ENCODE data around the gene ANKRD52. TPM values are rescaled to one million over a fixed set of nuclear protein-coding genes. Genes with fewer than 3 reads are reported as not detected.

ANKRD52 gene
- total RNA-seq, 2 experiments from 2014 or later, result 23.9 to 30.8 TPM

DNA sequence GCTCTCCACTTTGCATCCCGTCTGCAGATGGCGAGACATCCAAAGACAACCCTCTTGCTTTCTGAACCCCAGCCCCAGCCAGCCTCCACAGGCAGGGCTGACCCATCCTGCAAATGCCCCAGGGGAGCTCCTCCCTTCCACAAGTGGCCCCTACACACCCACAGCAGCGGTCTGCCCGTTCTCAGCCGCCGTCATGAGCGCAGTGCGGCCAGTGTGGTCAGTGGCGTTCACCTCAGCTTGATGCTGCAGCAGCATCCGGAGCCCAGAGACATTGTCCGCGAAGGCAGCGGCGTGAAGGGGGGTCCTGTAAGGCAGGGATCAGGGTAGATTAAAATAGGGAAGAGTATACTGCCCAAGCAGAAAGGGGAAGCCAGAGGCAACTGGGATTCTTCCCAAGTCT lies 13.7 kb downstream of the ANKRD52 start:
- peaks cover 80% of the 10 kb centered on the region for H3K36me3 ChIP-seq (ENCODE audit: insufficient read depth, low read length)
- ATAC-seq (ENCODE audit: poor library complexity), result no peak
- intact Hi-C loops (cut with DNase I, micrococcal nuclease), result no loop called here
- no peak overlapping the region for H3K27ac ChIP-seq (ENCODE audit: low read depth in 1 of 2, low read length in 2 of 2)
- no peaks in the 10 kb centered on the region for H3K4me1 Mint-ChIP-seq (ENCODE audit: low read depth)
- H3K27me3 ChIP-seq (ENCODE audit: control insufficient read depth in 1 of 2, insufficient read depth in 2 of 2, low read length in 2 of 2), result no peaks in the 10 kb centered on the region
- peaks cover 89% of the 10 kb centered on the region for H3K36me3 Mint-ChIP-seq (ENCODE audit: low read depth)
- H3K4me1 ChIP-seq (ENCODE audit: insufficient read depth, low read length), result no peaks in the 10 kb centered on the region
- H3K4me3 ChIP-seq (ENCODE audit: low read length), result no peak overlapping the region
- no peak overlapping the region for H3K4me3 Mint-ChIP-seq
- ChIA-PET CTCF (no interaction called here), POLR2A (interaction anchor here (0.6 kb wide), 1 partner anchor 68 kb away, joined by 3 read pairs; no protein-coding TSS in a partner anchor)
- no peak for TF ChIP-seq CTCF (IDR thresholded peaks at IDR 0.05)
- no peaks in the 10 kb centered on the region for H3K9me3 Mint-ChIP-seq
- H3K9me3 ChIP-seq (ENCODE audit: control insufficient read depth in 1 of 2, insufficient read depth in 1 of 2, low read length in 2 of 2), result no peaks in the 10 kb centered on the region
- no peaks in the 10 kb centered on the region for H3K27me3 Mint-ChIP-seq
- no peak for DNase-seq
- H3K27ac Mint-ChIP-seq, result no peak overlapping the region

- H3K4me1 Mint-ChIP-seq (ENCODE audit: low read depth), result no peaks in the 10 kb centered on the region
- peaks cover 87% of the 10 kb centered on the region for H3K36me3 Mint-ChIP-seq (ENCODE audit: low read depth)
- intact Hi-C loops (cut with DNase I, micrococcal nuclease), result no loop called here
- Histone ChIP-seq H3K36me3 (ENCODE audit: insufficient read depth, low read length) (peaks cover 78% of the 10 kb centered on the region), H3K27me3 (ENCODE audit: control insufficient read depth in 1 of 2, insufficient read depth in 2 of 2, low read length in 2 of 2) (no peaks in the 10 kb centered on the region), H3K4me3 (ENCODE audit: low read length) (no peak overlapping the region), H3K27ac (ENCODE audit: low read depth in 1 of 2, low read length in 2 of 2) (no peak overlapping the region), H3K9me3 (ENCODE audit: control insufficient read depth in 1 of 2, insufficient read depth in 1 of 2, low read length in 2 of 2) (no peaks in the 10 kb centered on the region), H3K4me1 (ENCODE audit: insufficient read depth, low read length) (no peaks in the 10 kb centered on the region)
- H3K4me3 Mint-ChIP-seq, result no peak overlapping the region
- ATAC-seq (ENCODE audit: poor library complexity) (no peak), DNase-seq (no peak)
- H3K27me3 Mint-ChIP-seq, result no peaks in the 10 kb centered on the region
- ChIA-PET CTCF (no interaction called here), POLR2A (no interaction called here)
- H3K27ac Mint-ChIP-seq, result no peak overlapping the region
- H3K9me3 Mint-ChIP-seq, result no peaks in the 10 kb centered on the region
- TF ChIP-seq CTCF (IDR thresholded peaks at IDR 0.05), result no peak
Measured at GRCh38 chr12:56243731-56244181, 14.4 kb downstream of the ANKRD52 start.

GRCh38 chr12:56242986-56243385 lies 15.2 kb downstream of the ANKRD52 start:
- H3K36me3 Mint-ChIP-seq (ENCODE audit: low read depth), result peaks cover 80% of the 10 kb centered on the region
- H3K4me1 Mint-ChIP-seq (ENCODE audit: low read depth), result no peaks in the 10 kb centered on the region
- Histone ChIP-seq H3K4me3 (ENCODE audit: low read length) (no peak overlapping the region), H3K27ac (ENCODE audit: low read depth in 1 of 2, low read length in 2 of 2) (no peak overlapping the region), H3K9me3 (ENCODE audit: control insufficient read depth in 1 of 2, insufficient read depth in 1 of 2, low read length in 2 of 2) (no peaks in the 10 kb centered on the region), H3K36me3 (ENCODE audit: insufficient read depth, low read length) (peaks cover 71% of the 10 kb centered on the region), H3K27me3 (ENCODE audit: control insufficient read depth in 1 of 2, insufficient read depth in 2 of 2, low read length in 2 of 2) (no peaks in the 10 kb centered on the region), H3K4me1 (ENCODE audit: insufficient read depth, low read length) (no peaks in the 10 kb centered on the region)
- CTCF ChIA-PET, result no interaction called here
- DNase-seq (no peak), ATAC-seq (ENCODE audit: poor library complexity) (no peak)
- no peaks in the 10 kb centered on the region for H3K27me3 Mint-ChIP-seq
- intact Hi-C loops (cut with DNase I, micrococcal nuclease), result no loop called here
- no peak overlapping the region for H3K27ac Mint-ChIP-seq
- no peaks in the 10 kb centered on the region for H3K9me3 Mint-ChIP-seq
- no peak overlapping the region for H3K4me3 Mint-ChIP-seq
- POLR2A ChIA-PET, result no interaction called here
- TF ChIP-seq CTCF (IDR thresholded peaks at IDR 0.05), result no peak
